Left renal pelvis (tissue), 4 donors: ENCODE data around the gene WRAP73. TPM values are rescaled to one million over a fixed set of nuclear protein-coding genes. Genes with fewer than 3 reads are reported as not detected.

Source experiments
- DNase-seq, 4 donors: peaks; one replicate each; pipeline ENCODE4 v3.0.0-alpha.2; 2013; ENCODE audit warnings: low read depth in 4 of 4, low spot score in 3 of 4
- polyA plus RNA-seq, 4 donors: library from polyadenylated mRNA; unstranded; fragments of 120-200 nt; gene quantifications; one replicate each; pipeline ENCODE4 v1.2.1, GENCODE V29; 2013; ENCODE audit not compliant: insufficient read length in 4 of 4

WRAP73 gene
- polyA plus RNA-seq, 4 donors = 13.2 to 23.2 (median 18.1) TPM

- DNase-seq = no peak
These were observed 34.9 kb downstream of the WRAP73 start for GRCh38 chr1:3614755-3615742.

DNA sequence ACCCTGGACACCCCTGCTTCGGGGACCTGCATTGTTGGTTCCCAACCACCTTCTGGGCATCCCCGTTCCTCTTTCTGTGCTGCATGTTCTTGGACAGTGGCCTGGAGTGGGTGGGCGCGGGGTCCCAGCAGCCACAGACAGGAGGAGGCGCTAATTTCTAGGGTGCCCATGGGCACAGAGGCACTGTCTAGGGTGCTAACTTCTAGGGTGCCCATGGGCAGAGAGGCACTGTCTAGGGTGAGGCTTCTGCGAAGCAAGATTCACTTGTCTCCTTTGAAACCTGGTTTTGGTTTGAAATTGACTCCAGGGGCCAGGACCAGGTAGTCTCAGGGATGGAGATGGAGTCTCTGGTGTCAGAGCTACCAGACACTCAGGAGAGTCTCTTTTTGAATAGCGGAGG is 37.8 kb downstream of the WRAP73 start:
- DNase-seq = no peak

- peak in 2 of 4 donors; percentile 65 to 75 for DNase-seq
These were observed 38.5 kb downstream of the WRAP73 start, which contains the start of gene MEGF6 for GRCh38 chr1:3611170-3612019. MEGF6 (minus strand) TSS chr1:3611508; CDS start chr1:3611268, 240 bp downstream.

DNA sequence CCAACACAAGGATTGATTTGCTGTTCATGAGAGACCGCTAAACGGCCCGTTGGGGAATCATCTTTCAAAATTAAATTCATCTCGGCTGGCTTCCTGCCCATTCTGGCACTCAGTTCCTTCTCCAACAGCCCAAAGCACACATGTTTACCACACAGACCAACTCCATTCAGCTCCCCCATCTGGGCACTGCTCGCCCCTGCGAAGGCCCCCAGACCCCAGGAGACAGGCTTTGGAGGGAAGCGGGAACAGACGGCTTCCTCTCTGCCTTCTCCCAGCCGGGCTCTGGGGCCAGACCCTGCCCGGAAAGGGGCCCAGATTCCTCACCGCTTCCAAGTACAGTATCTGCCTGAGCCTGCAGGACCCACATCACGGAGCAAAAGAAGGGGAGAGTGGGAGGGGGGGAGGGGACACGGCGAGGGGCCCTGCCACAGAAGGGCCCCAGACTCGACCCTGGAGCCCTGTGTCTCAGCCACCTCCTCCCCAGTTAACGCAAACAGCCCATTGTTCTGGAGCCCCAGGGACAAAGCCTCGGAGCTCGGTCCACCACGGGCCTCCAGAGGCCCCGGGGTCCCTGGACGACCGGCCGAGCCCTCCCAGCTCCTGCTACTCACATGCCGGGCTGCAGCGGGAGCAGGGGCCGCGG is 39.3 kb downstream of the WRAP73 start:
- no peak for DNase-seq

- no peak for DNase-seq
These were observed 40.0 kb downstream of the WRAP73 start for GRCh38 chr1:3609769-3610526.

GRCh38 chr1:3609016-3609768 is 40.7 kb downstream of the WRAP73 start:
- DNase-seq = no peak

DNA sequence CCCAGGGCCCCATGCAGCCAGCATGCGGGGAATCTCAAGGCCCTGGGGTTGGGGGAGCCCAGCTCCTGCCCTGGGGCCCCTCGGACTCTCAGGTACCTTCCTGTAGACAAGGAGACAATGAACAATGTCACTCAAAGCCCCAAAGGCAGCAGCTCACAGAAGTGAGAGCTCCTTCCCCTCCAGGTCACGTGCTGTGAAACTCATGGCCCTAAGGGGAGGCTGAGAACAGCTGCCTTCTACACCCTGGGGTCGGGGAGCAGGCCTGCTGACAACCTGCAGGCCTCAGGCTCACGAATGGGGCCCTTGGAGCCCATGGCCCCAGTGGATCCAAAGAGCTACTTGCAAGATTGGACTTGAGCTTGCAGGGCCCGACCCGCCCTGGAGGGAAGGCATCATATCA is 41.7 kb downstream of the WRAP73 start:
- no peak for DNase-seq

DNA sequence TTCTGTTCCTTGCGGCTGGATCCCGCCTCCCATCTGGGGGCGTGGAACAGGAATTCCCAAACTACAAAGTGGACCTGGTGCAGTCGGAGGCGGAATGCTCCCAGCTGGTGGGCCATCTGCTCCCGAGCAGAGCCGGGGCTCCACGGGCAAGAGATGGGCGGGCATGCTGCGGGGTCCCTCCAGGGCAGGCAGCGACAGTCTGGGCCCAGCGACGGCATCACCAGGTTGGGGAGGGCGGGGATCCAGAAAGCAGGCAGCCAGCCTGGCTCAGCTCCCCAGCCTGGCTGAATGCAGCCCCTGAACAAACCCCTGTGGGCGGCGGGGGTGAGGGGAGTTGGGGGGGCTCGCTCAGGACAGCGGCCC is 42.2 kb downstream of the WRAP73 start:
- DNase-seq = no peak

- DNase-seq = no peak
These were observed 42.9 kb downstream of the WRAP73 start for GRCh38 chr1:3606779-3607702.

- no peak for DNase-seq
These were observed 44.7 kb downstream of the WRAP73 start for GRCh38 chr1:3604997-3605823.

GRCh38 chr1:3604468-3604974 is 45.4 kb downstream of the WRAP73 start:
- no peak for DNase-seq

GRCh38 chr1:3603571-3604467 is 46.1 kb downstream of the WRAP73 start:
- DNase-seq = no peak

- no peak for DNase-seq
These were observed 46.7 kb downstream of the WRAP73 start for GRCh38 chr1:3603156-3603555.

GRCh38 chr1:3602375-3602774 is 47.5 kb downstream of the WRAP73 start:
- no peak for DNase-seq

- DNase-seq = no peak
These were observed 48.2 kb downstream of the WRAP73 start for GRCh38 chr1:3601743-3602142.

DNA sequence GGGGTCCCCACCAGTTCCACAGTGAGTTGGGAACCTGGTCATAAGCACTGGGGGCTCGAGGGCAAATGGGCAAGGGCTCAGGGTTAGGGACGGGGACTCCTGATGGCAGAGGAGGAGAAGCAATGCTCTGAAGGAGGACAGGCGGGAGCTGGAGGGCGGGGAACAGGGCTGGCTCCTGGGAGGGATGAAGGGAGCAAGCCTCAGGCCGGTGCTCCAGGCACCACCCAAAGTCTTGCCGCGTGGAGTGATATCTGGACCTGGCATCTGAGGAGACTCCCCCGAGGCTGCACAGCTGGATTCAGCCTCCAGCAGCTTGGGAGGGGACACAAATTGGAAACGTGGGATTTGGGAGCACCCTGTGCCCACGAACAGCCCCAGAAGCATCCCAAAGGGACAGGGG is 49.5 kb downstream of the WRAP73 start:
- no peak for DNase-seq
